Stimulated activated CD4-positive, alpha-beta T cell treated with anti-CD3 and anti-CD28 coated beads, Interleukin-4, amount 100 ng/mL, for 24 hours (primary cell): Measurements from ENCODE around the gene RPP25.

Experiments used
- DNase-seq: peaks from one replicate; pipeline ENCODE4 v3.0.0-alpha.2; 2020

RPP25 gene, protein sequence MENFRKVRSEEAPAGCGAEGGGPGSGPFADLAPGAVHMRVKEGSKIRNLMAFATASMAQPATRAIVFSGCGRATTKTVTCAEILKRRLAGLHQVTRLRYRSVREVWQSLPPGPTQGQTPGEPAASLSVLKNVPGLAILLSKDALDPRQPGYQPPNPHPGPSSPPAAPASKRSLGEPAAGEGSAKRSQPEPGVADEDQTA

GRCh38 chr15:74956648-74957475, at the start of gene RPP25:
RPP25 (minus strand) TSS chr15:74956772; CDS start chr15:74956583, 189 bp downstream.
- peak; percentile 71 for DNase-seq

DNA sequence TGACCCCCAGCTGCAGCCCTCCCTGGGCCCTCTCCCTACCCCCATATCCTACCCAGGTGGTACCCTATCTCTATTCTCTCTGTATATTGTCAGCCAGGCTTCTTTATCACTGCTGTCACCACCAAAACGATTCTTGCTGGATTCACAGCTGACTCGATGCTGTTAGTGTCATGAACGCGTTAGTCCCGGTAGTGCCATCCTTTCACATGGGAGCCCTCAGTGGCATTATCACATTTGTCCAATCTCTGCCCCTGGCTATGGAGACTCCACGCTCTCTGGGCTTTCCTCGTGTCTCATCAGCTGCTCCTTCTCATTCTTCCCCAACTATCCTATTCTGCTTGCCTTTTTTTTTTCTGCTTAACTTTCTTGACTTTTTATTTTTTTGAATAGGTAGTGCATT, 45.8 kb upstream of the RPP25 start:
- DNase-seq, result no peak

GRCh38 chr15:75001310-75001709, 44.7 kb upstream of the RPP25 start:
- DNase-seq, result no peak

GRCh38 chr15:74997543-74997942, 41.0 kb upstream of the RPP25 start:
- no peak for DNase-seq

GRCh38 chr15:74997141-74997540, 40.6 kb upstream of the RPP25 start:
- no peak for DNase-seq

DNA sequence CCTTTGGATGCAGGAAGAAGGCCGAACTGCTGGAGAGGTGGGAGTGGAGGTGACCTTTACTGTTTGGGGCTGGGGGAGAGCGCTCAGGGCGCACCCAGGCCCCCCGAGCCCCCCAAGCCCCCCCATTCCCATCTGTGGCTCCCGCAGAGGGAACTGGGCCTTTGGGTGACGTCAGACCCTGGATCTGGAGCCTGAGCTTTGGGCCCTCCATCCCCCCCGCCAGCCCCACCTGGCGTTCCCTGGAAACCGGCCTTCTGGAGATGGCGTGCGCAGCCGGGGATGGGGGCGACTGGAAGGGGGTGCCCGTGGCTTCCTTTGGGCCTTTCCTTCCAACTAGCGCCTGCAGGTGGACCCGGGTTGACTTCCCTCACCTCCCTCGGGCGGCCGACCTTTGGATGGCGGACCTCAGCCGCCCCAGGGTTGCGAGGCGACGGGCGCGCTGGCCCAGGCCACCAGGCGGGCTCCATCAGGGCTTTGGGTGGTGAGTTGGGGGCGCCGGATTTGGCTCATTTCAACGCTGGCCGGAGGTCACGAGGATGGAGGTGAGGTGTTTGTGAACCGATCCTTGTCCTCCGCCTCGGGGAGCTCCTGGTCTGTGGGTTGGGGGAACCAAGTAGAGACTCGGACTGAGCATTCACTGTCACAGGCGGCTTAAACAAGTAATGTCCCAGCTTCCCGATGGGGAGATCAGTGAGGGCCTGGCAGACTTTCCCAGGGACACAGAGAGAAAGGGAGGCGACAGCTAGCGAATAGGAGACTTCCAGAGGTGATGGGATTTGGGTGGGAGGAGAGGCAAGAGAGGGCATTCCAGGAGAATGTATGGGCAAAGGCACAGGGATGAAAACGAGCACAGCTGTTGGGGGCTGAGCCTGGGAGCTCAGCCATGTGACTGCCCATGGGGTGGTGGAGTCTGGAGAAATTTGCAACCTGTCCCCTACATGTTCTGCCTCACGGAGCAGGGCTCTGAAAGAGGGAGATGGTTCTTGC, 39.5 kb upstream of the RPP25 start:
- no peak for DNase-seq

- DNase-seq, result peak; percentile 95
These were observed 38.7 kb upstream of the RPP25 start, which contains the start of gene SCAMP5 for GRCh38 chr15:74995182-74995778. SCAMP5 (plus strand) TSS chr15:74995563; CDS start chr15:75011840, 16,277 bp downstream.

- no peak for DNase-seq
These were observed 38.1 kb upstream of the RPP25 start for GRCh38 chr15:74994685-74995084.

- no peak for DNase-seq
These were observed 37.7 kb upstream of the RPP25 start for GRCh38 chr15:74994236-74994635.

- DNase-seq, result no peak
These were observed 36.0 kb upstream of the RPP25 start for GRCh38 chr15:74992619-74993018.

DNA sequence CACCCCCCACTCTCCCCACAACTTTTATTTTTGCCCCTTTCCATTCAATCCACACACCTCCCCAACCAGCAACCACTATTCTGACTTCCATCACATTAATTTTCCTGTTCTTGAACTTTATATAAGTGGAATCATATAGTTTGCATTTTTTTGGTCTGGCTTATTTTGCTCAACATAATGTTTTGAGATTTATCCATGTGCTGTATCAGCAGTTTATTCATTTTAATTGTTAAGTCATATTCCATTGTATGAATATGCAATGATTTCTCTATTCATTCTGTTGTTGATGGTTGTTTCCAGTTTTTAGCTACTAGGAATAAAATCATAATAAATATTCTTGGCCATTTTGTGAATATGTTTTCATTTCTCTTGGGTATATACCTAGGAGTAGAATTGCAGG, 33.0 kb upstream of the RPP25 start:
- DNase-seq, result no peak

- DNase-seq, result peak; percentile 26
These were observed 31.6 kb upstream of the RPP25 start for GRCh38 chr15:74988007-74988800.

DNA sequence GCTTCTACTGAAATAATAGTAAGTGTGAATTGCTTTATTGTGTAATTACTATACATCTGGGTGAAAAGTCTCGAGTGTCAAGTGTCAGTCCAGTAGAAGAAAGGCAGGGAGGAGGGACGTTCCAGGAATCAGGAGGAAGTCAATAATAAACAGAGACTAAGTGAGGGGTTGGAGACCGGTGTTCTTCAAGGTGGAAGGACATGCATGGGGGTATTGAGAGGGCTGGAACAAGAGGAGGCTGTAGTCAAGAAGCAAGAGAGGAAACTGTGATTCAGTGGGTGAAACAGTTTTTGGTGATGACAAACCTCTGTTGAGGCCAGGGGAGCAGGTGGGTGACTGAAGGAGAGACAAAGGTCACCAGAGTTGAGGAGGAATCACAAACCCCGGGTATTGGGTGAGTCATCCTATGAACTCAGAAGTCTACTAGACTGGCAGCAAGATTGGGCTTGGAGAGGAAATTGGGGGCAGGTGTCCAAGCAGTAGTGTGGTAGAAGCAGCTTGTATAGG, 27.2 kb upstream of the RPP25 start:
- DNase-seq, result peak; percentile 70

DNA sequence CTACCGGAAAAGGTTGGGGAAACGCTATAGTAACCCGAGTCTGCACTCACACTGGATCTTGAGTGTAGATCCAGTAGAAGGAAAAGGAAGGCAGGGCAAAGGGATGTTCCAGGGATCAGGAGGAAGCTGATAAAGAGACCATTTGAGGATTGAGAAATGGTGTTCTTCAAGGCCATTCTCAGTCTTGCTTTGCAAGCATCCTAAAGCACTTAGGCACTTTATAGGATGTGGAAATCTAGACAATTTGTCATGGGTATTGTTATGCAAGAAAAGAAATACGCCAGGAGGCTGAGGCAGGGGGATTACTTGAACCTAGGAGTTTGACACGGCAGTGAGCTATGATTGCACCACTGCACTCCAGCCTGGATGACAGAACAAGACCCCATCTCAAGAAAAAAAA, 25.6 kb upstream of the RPP25 start:
- DNase-seq, result no peak

GRCh38 chr15:74978503-74978902, 21.9 kb upstream of the RPP25 start:
- peak; percentile 46 for DNase-seq

- DNase-seq, result no peak
These were observed 21.5 kb upstream of the RPP25 start for GRCh38 chr15:74978077-74978476.

GRCh38 chr15:74977599-74977998, 21.0 kb upstream of the RPP25 start:
- DNase-seq, result no peak

GRCh38 chr15:74976159-74976558, 19.6 kb upstream of the RPP25 start:
- DNase-seq, result no peak

GRCh38 chr15:74967670-74968069, 11.1 kb upstream of the RPP25 start:
- no peak for DNase-seq

GRCh38 chr15:74964794-74965193, 8.2 kb upstream of the RPP25 start:
- no peak for DNase-seq

- no peak for DNase-seq
These were observed 6.6 kb upstream of the RPP25 start for GRCh38 chr15:74963213-74963612.

- no peak for DNase-seq
These were observed 6.1 kb upstream of the RPP25 start for GRCh38 chr15:74962671-74963070.
